Tibial nerve (tissue), 4 donors: Measurements from ENCODE around the gene XYLT1. TPM values are rescaled to one million over a fixed set of nuclear protein-coding genes. Genes with fewer than 3 reads are reported as not detected.
A peak's percentile ranks its signal among the peaks of the same experiment; 100 is the strongest.

Experiments used
- DNase-seq, 2 donors: peaks; one replicate each; pipeline ENCODE4 v3.0.0-alpha.2; 2019; ENCODE audit warnings: low spot score in 2 of 2
- H3K27ac ChIP-seq, 4 donors: fragments of 200-600 bp; sonication (generic) in 3 of 4; one replicate each; pipeline ENCODE4 v1.5.1; 2017 to 2019; ENCODE audit warnings: mild to moderate bottlenecking in 1 of 4
- H3K27me3 ChIP-seq, 2 donors: fragments of 200-600 bp; sonication (generic) in 1 of 2; one replicate each; pipeline versions ENCODE4 v1.5.1 to v1.6.0; 2017 to 2019
- H3K36me3 ChIP-seq, 3 donors: fragments of 200-600 bp; sonication (generic); one replicate each; pipeline ENCODE4 v1.5.1; 2018 to 2019
- H3K4me1 ChIP-seq, 4 donors: fragments of 200-600 bp; sonication (generic) in 3 of 4; one replicate each; pipeline ENCODE4 v1.5.1; 2017 to 2019
- H3K4me3 ChIP-seq, 4 donors: fragments of 200-600 bp; sonication (generic) in 3 of 4; one replicate each; pipeline ENCODE4 v1.5.1; 2017 to 2019; ENCODE audit warnings: mild to moderate bottlenecking in 1 of 4, moderate library complexity in 1 of 4
- H3K9me3 ChIP-seq, 4 donors: fragments of 200-600 bp; sonication (generic) in 3 of 4; one replicate each; pipeline ENCODE4 v1.5.1; 2017 to 2019
- EP300 ChIP-seq, 2 donors: sonication (generic); formaldehyde crosslinking; IDR thresholded peaks; one replicate each; pipeline ENCODE4 v1.6.1; 2017; ENCODE audit warnings: antibody characterized with exemption in 2 of 2, mild to moderate bottlenecking in 1 of 2
- POLR2A ChIP-seq, 2 donors: fragments of 450-650 bp; IDR thresholded peaks; one replicate each; pipeline ENCODE4 v1.6.1; 2017; ENCODE audit warnings: antibody characterized with exemption in 2 of 2, mild to moderate bottlenecking in 2 of 2, moderate library complexity in 2 of 2
- WGBS, 2 donors: methylation state at CpG; one replicate each; pipeline ENCODE4 v1.1.5; 2018; 5-methylcytosine and 5-hydroxymethylcytosine counted together
- total RNA-seq, 4 donors: library from RNA; depleted of rRNA; stranded (reverse); fragments of >200 nt; gene quantifications; one replicate each; pipeline ENCODE4 v1.1.0, GENCODE V29; 2016
- TF ChIP-seq, protein P1 (sequence below), 5 experiments: fragments of 200-600 bp in 3 of 5; fragments of 450-650 bp in 2 of 5; sonication (generic) in 3 of 5; IDR thresholded peaks; one replicate each; pipeline ENCODE4 v1.5.1; 2016 to 2019; ENCODE audit warnings: antibody characterized with exemption in 5 of 5, mild to moderate bottlenecking in 3 of 5, moderate library complexity in 2 of 5

The XYLT1 gene
- total RNA-seq, 4 donors from 2014 or later: 13.8 to 23.1 (median 14.8) TPM

DNA sequence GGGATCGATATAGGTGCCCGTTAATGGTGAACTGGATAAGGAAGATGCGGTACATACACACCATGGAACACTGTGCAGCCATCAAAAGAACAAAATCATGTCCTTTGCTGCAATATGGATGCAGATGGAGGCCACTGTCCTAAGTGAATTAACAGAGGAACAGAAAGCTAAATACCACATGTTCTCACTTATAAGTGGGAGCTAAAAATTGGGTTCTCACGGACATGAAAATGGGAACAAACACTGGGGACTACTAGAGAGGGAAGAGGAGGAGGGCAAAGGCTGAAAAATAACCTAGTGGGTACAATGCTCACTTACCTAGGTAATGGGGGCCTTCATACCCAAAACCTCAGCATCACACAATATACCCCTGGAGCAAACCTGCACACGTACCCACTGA lies 302.6 kb downstream of the XYLT1 start:
- Histone ChIP-seq H3K9me3 (no peaks in the 10 kb centered on the region), H3K27me3 (no peaks in the 10 kb centered on the region), H3K36me3 (peaks cover 0 to 5% (median 0%) of the 10 kb centered on the region in 3 donors), H3K27ac (no peak overlapping the region), H3K4me3 (no peak overlapping the region), H3K4me1 (peaks cover 0 to 8% (median 3%) of the 10 kb centered on the region in 4 donors)
- WGBS, 2 donors: 92 to 93% methylated on average over 5 of the region's 5 CpGs
- no peak for TF ChIP-seq EP300 (IDR thresholded peaks at IDR 0.05)
- TF ChIP-seq, protein P1, sequence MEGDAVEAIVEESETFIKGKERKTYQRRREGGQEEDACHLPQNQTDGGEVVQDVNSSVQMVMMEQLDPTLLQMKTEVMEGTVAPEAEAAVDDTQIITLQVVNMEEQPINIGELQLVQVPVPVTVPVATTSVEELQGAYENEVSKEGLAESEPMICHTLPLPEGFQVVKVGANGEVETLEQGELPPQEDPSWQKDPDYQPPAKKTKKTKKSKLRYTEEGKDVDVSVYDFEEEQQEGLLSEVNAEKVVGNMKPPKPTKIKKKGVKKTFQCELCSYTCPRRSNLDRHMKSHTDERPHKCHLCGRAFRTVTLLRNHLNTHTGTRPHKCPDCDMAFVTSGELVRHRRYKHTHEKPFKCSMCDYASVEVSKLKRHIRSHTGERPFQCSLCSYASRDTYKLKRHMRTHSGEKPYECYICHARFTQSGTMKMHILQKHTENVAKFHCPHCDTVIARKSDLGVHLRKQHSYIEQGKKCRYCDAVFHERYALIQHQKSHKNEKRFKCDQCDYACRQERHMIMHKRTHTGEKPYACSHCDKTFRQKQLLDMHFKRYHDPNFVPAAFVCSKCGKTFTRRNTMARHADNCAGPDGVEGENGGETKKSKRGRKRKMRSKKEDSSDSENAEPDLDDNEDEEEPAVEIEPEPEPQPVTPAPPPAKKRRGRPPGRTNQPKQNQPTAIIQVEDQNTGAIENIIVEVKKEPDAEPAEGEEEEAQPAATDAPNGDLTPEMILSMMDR (IDR thresholded peaks at IDR 0.05): no peak
- no peak for TF ChIP-seq POLR2A (IDR thresholded peaks at IDR 0.05)
- DNase-seq: no peak

DNA sequence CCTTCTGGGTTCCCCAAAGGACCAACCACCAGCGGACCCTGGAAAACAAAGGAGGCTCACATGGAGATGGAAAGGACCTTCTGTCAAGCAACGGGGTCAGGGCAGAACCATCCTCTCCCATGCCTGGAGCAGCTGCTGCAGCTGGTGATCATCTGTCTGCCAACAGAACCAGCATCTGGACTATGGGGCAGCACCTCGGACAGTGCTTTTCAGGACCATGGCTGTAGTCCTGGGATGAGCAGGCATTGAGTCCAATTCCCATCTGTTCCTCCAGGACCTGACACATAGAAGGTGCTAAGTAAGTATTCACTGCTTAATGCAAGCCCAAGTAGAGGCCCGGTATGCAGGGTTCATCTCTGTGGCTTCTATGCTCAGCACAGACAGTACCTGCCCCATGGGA lies 304.7 kb downstream of the XYLT1 start:
- Histone ChIP-seq H3K4me1 (peaks cover 0 to 3% (median 0%) of the 10 kb centered on the region in 4 donors), H3K4me3 (no peak overlapping the region), H3K27ac (no peak overlapping the region), H3K36me3 (peaks cover 0 to 5% (median 0%) of the 10 kb centered on the region in 3 donors), H3K9me3 (no peaks in the 10 kb centered on the region), H3K27me3 (no peaks in the 10 kb centered on the region)
- WGBS, 2 donors: 46 to 60% methylated on average over 3 to 4 of the region's 4 CpGs
- no peak for DNase-seq
- TF ChIP-seq, protein P1 (IDR thresholded peaks at IDR 0.05): no peak
- no peak for TF ChIP-seq POLR2A (IDR thresholded peaks at IDR 0.05)
- TF ChIP-seq EP300 (IDR thresholded peaks at IDR 0.05): no peak

DNA sequence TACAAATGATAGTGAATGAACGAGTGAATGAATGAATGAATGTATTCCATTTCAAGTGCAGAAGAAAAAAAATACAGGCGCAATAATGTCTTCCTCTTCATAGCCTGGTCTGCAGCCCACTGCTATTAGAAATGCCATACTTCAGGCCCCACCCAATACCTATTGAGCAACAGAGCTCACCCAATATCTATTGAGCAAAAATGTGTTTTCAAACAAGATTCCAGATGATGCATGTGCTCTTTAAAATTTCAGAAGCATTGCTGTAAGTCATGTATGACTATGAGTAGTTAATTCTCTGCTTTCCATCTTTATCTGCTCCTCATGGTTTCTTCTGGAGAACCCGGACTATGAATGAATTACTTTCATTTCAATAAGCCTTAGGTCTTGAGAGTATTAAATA lies 308.2 kb downstream of the XYLT1 start:
- Histone ChIP-seq H3K4me3 (no peak overlapping the region), H3K9me3 (no peaks in the 10 kb centered on the region), H3K27ac (no peak overlapping the region), H3K27me3 (no peaks in the 10 kb centered on the region), H3K36me3 (peaks cover 0 to 9% (median 0%) of the 10 kb centered on the region in 3 donors), H3K4me1 (peaks cover 0 to 13% (median 0%) of the 10 kb centered on the region in 4 donors)
- no peak for DNase-seq
- TF ChIP-seq, protein P1 (IDR thresholded peaks at IDR 0.05): no peak
- TF ChIP-seq EP300 (IDR thresholded peaks at IDR 0.05) (no peak), POLR2A (IDR thresholded peaks at IDR 0.05) (no peak)
- 81 to 89% methylated on average over 3 of the region's 3 CpGs for WGBS, 2 donors

DNA sequence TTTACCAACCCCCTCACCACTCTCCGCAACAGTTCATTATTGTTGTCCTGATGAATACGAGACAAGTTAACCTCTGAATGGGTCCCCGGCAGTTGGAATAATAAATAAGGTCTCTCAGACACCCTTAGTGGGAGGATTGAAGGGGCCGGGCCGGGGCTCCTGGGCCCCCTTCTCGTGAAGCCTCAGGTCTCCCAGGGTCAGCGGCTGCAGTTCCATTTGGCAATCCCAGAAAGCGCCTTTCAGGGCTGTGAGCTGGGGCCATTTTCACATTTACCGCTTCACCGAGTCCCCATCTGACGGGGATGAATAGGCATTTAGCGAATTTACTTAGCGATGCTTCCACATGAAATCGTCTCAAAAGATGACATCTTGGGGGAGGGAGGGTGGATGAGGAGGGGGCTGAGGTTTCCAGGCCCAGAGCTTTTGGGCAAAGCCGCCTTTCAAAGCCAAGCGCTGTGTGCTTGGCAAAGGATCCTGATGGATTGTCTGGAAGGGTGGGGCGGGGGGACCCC lies 309.8 kb downstream of the XYLT1 start:
- peak overlapping the region in 1 of 4 donors; percentile 17 for H3K4me3 ChIP-seq
- TF ChIP-seq, protein P1 (IDR thresholded peaks at IDR 0.05): no peak
- TF ChIP-seq POLR2A (IDR thresholded peaks at IDR 0.05): no peak
- no peak for TF ChIP-seq EP300 (IDR thresholded peaks at IDR 0.05)
- 49 to 52% methylated on average over 17 of the region's 17 CpGs for WGBS, 2 donors
- peaks cover 0 to 7% (median 0%) of the 10 kb centered on the region in 3 donors for H3K36me3 ChIP-seq
- peak overlapping the region in 1 of 4 donors; percentile 51 for H3K27ac ChIP-seq
- H3K9me3 ChIP-seq: no peaks in the 10 kb centered on the region
- peaks cover 0 to 13% (median 0%) of the 10 kb centered on the region in 4 donors for H3K4me1 ChIP-seq
- H3K27me3 ChIP-seq: no peaks in the 10 kb centered on the region
- DNase-seq: no peak

DNA sequence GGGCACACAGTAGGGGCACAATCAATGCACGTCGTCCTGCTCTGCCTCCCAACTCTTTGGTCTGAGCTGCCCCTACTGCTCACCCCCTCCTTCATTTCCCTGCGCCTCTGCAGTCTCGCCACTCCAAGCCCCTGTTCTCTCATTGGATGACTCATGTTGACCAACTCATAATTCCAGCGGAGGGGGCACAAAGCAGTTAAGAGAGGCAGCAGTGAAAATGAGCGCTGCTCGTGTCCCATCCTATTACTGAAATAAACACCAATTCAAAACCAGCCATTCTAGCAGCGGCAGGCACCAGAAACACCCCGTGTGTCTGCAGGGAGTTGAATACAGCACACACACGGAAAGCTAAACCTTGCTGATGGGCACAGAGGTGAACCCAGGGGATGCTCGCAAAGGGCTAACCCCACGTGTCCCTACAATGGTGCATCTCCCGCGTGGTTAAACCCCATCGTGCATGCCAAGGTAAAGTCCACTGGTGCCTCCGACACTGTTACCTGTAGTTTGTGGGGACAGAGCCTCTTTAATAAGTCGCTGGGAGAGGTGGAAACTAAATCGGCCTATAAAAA lies 310.4 kb downstream of the XYLT1 start:
- peaks cover 0 to 5% (median 0%) of the 10 kb centered on the region in 3 donors for H3K36me3 ChIP-seq
- TF ChIP-seq POLR2A (IDR thresholded peaks at IDR 0.05) (no peak), EP300 (IDR thresholded peaks at IDR 0.05) (no peak)
- TF ChIP-seq, protein P1 (IDR thresholded peaks at IDR 0.05): no peak
- H3K4me1 ChIP-seq: peaks cover 0 to 13% (median 0%) of the 10 kb centered on the region in 4 donors
- H3K27me3 ChIP-seq: no peaks in the 10 kb centered on the region
- H3K4me3 ChIP-seq: peak overlapping the region in 1 of 4 donors; percentile 17
- H3K9me3 ChIP-seq: no peaks in the 10 kb centered on the region
- 40 to 43% methylated on average over 18 of the region's 18 CpGs for WGBS, 2 donors
- no peak for DNase-seq
- peak overlapping the region in 1 of 4 donors; percentile 51 for H3K27ac ChIP-seq
